ENCODE measurements around the gene CD74. TPM values are rescaled to one million over a fixed set of nuclear protein-coding genes. Genes with fewer than 3 reads are reported as not detected.

CD74 gene
- total and polyA plus RNA-seq, 4 donors = 176 to 327 (median 257) TPM

DNA sequence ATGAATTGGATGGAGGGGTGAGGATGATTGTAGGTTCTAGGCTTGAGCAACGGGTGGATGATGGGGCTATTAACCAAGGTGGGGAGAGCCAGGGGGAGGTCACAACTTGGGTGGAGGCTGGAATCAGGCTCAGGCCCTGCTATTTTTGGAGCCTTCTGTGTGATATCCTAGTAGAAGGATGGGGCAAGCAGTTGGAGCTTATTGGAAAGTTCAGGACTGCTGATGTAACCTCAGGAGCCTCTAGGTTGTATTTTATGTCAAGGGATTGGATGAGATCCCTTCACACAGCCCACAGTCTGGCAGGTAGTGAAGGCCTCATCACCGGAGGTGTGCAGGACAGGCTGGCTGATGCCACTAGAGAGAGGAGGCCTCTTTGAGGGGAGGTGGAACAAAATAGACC, 48.1 kb upstream of the CD74 start (continued):
- TF ChIP-seq, protein P1, sequence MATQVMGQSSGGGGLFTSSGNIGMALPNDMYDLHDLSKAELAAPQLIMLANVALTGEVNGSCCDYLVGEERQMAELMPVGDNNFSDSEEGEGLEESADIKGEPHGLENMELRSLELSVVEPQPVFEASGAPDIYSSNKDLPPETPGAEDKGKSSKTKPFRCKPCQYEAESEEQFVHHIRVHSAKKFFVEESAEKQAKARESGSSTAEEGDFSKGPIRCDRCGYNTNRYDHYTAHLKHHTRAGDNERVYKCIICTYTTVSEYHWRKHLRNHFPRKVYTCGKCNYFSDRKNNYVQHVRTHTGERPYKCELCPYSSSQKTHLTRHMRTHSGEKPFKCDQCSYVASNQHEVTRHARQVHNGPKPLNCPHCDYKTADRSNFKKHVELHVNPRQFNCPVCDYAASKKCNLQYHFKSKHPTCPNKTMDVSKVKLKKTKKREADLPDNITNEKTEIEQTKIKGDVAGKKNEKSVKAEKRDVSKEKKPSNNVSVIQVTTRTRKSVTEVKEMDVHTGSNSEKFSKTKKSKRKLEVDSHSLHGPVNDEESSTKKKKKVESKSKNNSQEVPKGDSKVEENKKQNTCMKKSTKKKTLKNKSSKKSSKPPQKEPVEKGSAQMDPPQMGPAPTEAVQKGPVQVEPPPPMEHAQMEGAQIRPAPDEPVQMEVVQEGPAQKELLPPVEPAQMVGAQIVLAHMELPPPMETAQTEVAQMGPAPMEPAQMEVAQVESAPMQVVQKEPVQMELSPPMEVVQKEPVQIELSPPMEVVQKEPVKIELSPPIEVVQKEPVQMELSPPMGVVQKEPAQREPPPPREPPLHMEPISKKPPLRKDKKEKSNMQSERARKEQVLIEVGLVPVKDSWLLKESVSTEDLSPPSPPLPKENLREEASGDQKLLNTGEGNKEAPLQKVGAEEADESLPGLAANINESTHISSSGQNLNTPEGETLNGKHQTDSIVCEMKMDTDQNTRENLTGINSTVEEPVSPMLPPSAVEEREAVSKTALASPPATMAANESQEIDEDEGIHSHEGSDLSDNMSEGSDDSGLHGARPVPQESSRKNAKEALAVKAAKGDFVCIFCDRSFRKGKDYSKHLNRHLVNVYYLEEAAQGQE (IDR thresholded peaks at IDR 0.05) = no peak
- no peak for TF ChIP-seq TAF1 (conservative IDR thresholded peaks at IDR 0.05)

DNA sequence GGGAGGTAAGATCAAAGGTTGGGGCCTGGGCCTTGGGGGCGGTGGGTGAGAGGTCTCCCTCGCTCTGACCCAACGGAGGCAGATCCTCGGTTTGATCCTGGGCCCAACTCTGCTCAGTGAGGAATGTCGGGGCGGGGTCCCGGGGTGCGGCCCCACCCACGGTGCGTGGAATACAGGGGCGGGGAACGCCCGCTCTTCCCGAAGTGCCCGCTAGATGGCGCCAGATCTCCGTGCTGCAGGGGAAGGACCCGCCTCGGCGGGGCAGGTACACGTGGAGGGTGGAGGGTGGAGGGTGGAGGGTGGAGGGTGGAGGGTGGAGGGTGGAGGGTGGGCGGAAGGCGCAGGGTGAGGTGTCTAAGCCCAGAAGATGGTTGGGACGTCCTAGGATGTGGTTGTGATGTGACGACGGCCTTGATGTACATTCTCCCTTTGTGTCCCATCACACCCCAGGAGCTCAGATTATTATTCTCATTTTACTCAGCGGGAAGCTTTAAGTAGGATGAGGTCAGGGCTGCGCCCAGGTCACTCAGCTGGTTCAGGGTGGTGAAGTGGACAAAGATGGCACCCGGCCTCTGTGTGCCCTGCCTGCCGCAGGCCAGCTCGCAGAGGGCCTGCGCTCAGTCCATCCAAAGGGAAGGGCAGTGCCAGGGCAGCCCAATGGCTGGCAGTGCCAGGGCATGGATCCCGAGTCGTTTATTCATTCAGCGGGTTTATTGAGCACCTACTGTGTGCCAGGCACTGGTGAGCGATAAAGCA, 46.3 kb upstream of the CD74 start:
- WGBS = 12% methylated on average over 36 of the region's 36 CpGs
- TF ChIP-seq HNF4A (conservative IDR thresholded peaks at IDR 0.05) = no peak
- peak in 1 of 2 donors; percentile 37 for TF ChIP-seq RXRA (IDR thresholded peaks at IDR 0.05)
- TF ChIP-seq TAF1 (conservative IDR thresholded peaks at IDR 0.05) = no peak
- TF ChIP-seq NR2F2 (IDR thresholded peaks at IDR 0.05) = no peak
- TF ChIP-seq SP1 (IDR thresholded peaks at IDR 0.05) = no peak
- TF ChIP-seq, protein P2, sequence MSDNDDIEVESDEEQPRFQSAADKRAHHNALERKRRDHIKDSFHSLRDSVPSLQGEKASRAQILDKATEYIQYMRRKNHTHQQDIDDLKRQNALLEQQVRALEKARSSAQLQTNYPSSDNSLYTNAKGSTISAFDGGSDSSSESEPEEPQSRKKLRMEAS (IDR thresholded peaks at IDR 0.05) = no peak
- TF ChIP-seq, protein P3, sequence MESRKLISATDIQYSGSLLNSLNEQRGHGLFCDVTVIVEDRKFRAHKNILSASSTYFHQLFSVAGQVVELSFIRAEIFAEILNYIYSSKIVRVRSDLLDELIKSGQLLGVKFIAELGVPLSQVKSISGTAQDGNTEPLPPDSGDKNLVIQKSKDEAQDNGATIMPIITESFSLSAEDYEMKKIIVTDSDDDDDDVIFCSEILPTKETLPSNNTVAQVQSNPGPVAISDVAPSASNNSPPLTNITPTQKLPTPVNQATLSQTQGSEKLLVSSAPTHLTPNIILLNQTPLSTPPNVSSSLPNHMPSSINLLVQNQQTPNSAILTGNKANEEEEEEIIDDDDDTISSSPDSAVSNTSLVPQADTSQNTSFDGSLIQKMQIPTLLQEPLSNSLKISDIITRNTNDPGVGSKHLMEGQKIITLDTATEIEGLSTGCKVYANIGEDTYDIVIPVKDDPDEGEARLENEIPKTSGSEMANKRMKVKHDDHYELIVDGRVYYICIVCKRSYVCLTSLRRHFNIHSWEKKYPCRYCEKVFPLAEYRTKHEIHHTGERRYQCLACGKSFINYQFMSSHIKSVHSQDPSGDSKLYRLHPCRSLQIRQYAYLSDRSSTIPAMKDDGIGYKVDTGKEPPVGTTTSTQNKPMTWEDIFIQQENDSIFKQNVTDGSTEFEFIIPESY (IDR thresholded peaks at IDR 0.05) = no peak
- TF ChIP-seq FOXA1 (IDR thresholded peaks at IDR 0.05) = no peak
- TF ChIP-seq RAD21 (IDR thresholded peaks at IDR 0.05) = peak; percentile 74 to 84
- TF ChIP-seq, protein P4, sequence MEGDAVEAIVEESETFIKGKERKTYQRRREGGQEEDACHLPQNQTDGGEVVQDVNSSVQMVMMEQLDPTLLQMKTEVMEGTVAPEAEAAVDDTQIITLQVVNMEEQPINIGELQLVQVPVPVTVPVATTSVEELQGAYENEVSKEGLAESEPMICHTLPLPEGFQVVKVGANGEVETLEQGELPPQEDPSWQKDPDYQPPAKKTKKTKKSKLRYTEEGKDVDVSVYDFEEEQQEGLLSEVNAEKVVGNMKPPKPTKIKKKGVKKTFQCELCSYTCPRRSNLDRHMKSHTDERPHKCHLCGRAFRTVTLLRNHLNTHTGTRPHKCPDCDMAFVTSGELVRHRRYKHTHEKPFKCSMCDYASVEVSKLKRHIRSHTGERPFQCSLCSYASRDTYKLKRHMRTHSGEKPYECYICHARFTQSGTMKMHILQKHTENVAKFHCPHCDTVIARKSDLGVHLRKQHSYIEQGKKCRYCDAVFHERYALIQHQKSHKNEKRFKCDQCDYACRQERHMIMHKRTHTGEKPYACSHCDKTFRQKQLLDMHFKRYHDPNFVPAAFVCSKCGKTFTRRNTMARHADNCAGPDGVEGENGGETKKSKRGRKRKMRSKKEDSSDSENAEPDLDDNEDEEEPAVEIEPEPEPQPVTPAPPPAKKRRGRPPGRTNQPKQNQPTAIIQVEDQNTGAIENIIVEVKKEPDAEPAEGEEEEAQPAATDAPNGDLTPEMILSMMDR (IDR thresholded peaks at IDR 0.05; ENCODE audit: low read depth, low read length, missing input control) = peak; percentile 85
- no peak for TF ChIP-seq JUND (IDR thresholded peaks at IDR 0.05)
- TF ChIP-seq FOXA2 (IDR thresholded peaks at IDR 0.05) = no peak
- TF ChIP-seq, protein P5, sequence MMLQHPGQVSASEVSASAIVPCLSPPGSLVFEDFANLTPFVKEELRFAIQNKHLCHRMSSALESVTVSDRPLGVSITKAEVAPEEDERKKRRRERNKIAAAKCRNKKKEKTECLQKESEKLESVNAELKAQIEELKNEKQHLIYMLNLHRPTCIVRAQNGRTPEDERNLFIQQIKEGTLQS (IDR thresholded peaks at IDR 0.05) = no peak
- TF ChIP-seq HNF4G (IDR thresholded peaks at IDR 0.05) = no peak
- TF ChIP-seq, protein P1 (IDR thresholded peaks at IDR 0.05) = no peak
- no peak for TF ChIP-seq EGR1 (IDR thresholded peaks at IDR 0.05; ENCODE audit: low read depth in 2 of 2)
- peak; percentile 73 for TF ChIP-seq YY1 (IDR thresholded peaks at IDR 0.05)
- Histone ChIP-seq H3K9ac (ENCODE audit: low read depth in 1 of 2, low read length in 2 of 2) (no peak overlapping the region), H3K27ac (ENCODE audit: low read depth in 1 of 2, low read length in 2 of 2) (peak overlapping the region in 1 of 2 donors; percentile 72), H3K4me1 (ENCODE audit: control insufficient read depth in 4 of 4, insufficient read depth in 4 of 4, low read length in 3 of 4) (peaks cover 0 to 15% (median 10%) of the 10 kb centered on the region in 4 donors), H3K4me3 (ENCODE audit: low read depth in 1 of 3, low read length in 3 of 3) (peak overlapping the region in 1 of 3 donors; percentile 15), H3K27me3 (ENCODE audit: control insufficient read depth in 4 of 4, insufficient read depth in 4 of 4, low read length in 3 of 4) (no peaks in the 10 kb centered on the region), H3K9me3 (ENCODE audit: control insufficient read depth in 4 of 4, low read length in 3 of 4) (no peaks in the 10 kb centered on the region), H3K36me3 (ENCODE audit: control insufficient read depth in 4 of 4, insufficient read depth in 3 of 4, low read depth in 1 of 4, low read length in 3 of 4) (no peaks in the 10 kb centered on the region)
- peak; percentile 91 for DNase-seq (ENCODE audit: low spot score)
